IPS-15b (cell line): ENCODE results near the gene MCEE.
A peak's percentile ranks its signal among the peaks of the same experiment; 100 is the strongest.
"Not testable (repeated sequence)": the region's sequence is repeated elsewhere in the genome, so short reads cannot be mapped to it uniquely, and the experiment has no call there.

ENCODE experiments used
- H3K27me3 ChIP-seq: one replicate; pipeline ENCODE4 v1.6.1; 2013; ENCODE audit warnings: low read length; ENCODE audit not compliant: control insufficient read depth, insufficient read depth
- H3K36me3 ChIP-seq: one replicate; pipeline ENCODE4 v1.6.1; 2013; ENCODE audit warnings: low read length; ENCODE audit not compliant: control insufficient read depth, insufficient read depth
- H3K4me1 ChIP-seq: one replicate; pipeline ENCODE4 v1.6.1; 2013; ENCODE audit warnings: mild to moderate bottlenecking, low read length; ENCODE audit not compliant: control insufficient read depth, insufficient read depth
- H3K4me3 ChIP-seq: one replicate; pipeline ENCODE4 v1.5.1; 2013; ENCODE audit warnings: low read depth, low read length
- H3K9ac ChIP-seq: one replicate; pipeline ENCODE4 v1.6.1; 2013; ENCODE audit warnings: low read depth, mild to moderate bottlenecking, low read length
- H3K9me3 ChIP-seq: one replicate; pipeline ENCODE4 v1.6.1; 2013; ENCODE audit warnings: mild to moderate bottlenecking, low read length; ENCODE audit not compliant: control insufficient read depth, insufficient read depth

MCEE gene

DNA sequence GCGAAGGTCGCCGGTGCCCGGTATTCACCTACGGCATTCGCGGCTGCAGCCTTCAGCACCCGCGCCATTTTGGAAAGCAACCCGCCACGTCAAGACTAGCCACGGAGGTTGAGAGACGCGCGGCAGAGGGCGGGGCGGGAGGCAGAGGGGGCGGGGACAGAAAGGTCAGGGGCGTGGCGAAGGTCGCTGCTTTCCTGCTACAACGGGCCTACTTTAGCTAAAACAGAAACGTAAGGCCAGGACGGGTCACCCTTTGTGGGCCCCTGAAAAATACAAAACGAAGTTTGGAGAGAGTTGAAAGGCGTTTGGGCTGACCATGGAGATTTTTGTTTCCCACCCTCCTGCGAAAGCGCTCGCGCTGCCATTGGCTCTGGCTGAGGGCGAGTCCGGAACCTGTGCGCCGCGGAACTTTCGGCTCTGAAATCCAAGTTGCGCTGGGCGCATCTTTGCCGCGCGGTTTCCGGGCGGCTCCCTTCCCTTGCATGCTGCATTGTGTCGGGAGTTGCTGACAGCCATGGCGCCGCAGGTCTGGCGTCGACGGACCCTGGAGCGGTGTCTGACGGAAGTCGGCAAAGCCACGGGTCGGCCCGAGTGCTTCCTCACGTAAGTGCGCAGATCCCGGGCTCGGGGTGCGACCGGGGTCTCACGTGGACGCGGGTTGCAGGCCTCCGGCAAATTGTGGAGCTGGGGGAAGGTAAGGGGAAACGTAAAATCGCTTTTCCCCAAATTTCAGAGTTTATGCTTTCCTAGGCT, at the start of gene MCEE, which contains the start of gene MPHOSPH10:
Gene MCEE, minus strand, starts transcription at position 78 of the 753 bp plus-strand sequence. Its CDS starts 10 bp downstream, at position 68.
Gene MPHOSPH10, plus strand, starts transcription at position 483 of the 753 bp plus-strand sequence. Its CDS starts 32 bp downstream, at position 515.
- H3K36me3 ChIP-seq = peaks cover 6% of the 10 kb centered on the region
- H3K9me3 ChIP-seq = no peaks in the 10 kb centered on the region
- H3K27me3 ChIP-seq = no peaks in the 10 kb centered on the region
- peak within 1 kb of the TSS; percentile 99 for H3K4me3 ChIP-seq
- peak within 1 kb of the TSS; percentile 98 for H3K9ac ChIP-seq
- no peaks in the 10 kb centered on the region for H3K4me1 ChIP-seq

DNA sequence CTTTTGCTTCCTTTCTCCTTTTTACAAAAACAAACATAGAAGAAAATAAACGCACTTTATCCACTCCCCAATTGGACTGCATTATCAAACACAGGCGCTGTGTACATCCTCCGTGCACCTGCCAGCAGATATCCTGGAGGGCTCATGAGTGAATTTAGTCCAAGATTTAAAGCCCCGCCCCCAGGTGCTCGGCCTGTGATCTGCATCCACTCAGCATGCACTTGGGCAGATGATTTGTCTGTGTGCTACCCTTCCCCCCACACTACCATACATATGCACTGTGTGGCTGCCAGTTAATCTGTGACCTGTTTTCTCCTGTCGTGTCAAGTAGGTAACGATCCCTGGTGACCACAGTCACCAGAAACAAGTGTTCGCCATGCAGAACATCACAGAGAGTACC, 48.8 kb upstream of the MCEE start:
- not testable (repeated sequence) for H3K9ac ChIP-seq, H3K9me3 ChIP-seq, H3K4me1 ChIP-seq, H3K27me3 ChIP-seq, H3K36me3 ChIP-seq, H3K4me3 ChIP-seq

DNA sequence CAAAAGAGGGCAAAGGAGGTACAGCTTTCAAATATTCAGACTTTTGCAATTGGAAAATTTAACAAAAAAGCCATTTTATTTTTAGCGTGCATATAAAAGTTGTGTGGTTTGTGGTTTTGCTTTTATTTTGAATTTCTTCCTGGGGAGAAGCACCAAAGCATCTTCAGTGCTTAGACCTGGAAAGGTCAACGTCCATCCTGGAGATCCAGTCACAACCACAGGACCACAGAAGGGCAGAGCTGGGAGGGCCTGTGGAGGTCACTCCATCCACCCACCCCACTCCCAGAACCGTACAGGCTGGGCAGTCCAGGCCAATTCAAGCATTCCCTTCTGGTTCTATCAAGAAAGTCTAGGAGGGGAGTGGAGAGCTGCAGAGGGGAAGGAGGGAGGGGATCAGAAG, 44.2 kb upstream of the MCEE start:
- H3K27me3 ChIP-seq = no peaks in the 10 kb centered on the region
- H3K9ac ChIP-seq = no peak overlapping the region
- H3K9me3 ChIP-seq = no peaks in the 10 kb centered on the region
- no peaks in the 10 kb centered on the region for H3K4me1 ChIP-seq
- H3K4me3 ChIP-seq = no peak overlapping the region
- H3K36me3 ChIP-seq = no peaks in the 10 kb centered on the region

- no peak overlapping the region for H3K4me3 ChIP-seq
- H3K4me1 ChIP-seq = no peaks in the 10 kb centered on the region
- no peaks in the 10 kb centered on the region for H3K36me3 ChIP-seq
- H3K27me3 ChIP-seq = no peaks in the 10 kb centered on the region
- no peak overlapping the region for H3K9ac ChIP-seq
- H3K9me3 ChIP-seq = no peaks in the 10 kb centered on the region
Measured at GRCh38 chr2:71173096-71173495, 43.1 kb upstream of the MCEE start.

DNA sequence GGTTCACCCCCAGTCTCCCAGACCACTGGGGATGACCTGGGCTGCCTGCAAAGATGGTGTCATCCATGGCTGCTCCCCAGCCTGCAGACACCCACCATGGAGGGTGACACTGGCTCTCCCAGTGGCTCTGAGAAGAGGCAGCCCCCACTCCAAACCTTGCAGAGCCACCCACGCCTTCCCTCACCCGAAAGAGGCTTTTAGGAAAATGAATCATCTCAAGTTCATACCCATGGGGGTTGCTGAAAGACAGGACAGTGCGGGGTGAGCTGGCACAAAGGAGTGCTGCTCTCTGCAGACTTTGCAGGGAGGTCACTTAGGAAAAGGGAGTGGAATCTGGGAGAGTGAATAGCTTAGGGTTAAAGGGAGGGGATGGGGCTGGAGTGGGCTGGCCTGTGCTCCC, 36.8 kb upstream of the MCEE start:
- H3K4me3 ChIP-seq = no peak overlapping the region
- H3K4me1 ChIP-seq = no peaks in the 10 kb centered on the region
- H3K9ac ChIP-seq = no peak overlapping the region
- no peaks in the 10 kb centered on the region for H3K27me3 ChIP-seq
- no peaks in the 10 kb centered on the region for H3K36me3 ChIP-seq
- no peaks in the 10 kb centered on the region for H3K9me3 ChIP-seq

GRCh38 chr2:71157124-71157793, 27.2 kb upstream of the MCEE start:
- Histone ChIP-seq H3K9me3 (no peaks in the 10 kb centered on the region), H3K4me3 (peak overlapping the region; percentile 26), H3K9ac (no peak overlapping the region), H3K36me3 (no peaks in the 10 kb centered on the region), H3K27me3 (no peaks in the 10 kb centered on the region), H3K4me1 (peaks cover 2% of the 10 kb centered on the region)

- Histone ChIP-seq H3K4me3 (no peak overlapping the region), H3K36me3 (no peaks in the 10 kb centered on the region), H3K9ac (no peak overlapping the region), H3K27me3 (no peaks in the 10 kb centered on the region), H3K4me1 (peaks cover 2% of the 10 kb centered on the region), H3K9me3 (no peaks in the 10 kb centered on the region)
Measured at GRCh38 chr2:71156573-71156972, 26.5 kb upstream of the MCEE start.

DNA sequence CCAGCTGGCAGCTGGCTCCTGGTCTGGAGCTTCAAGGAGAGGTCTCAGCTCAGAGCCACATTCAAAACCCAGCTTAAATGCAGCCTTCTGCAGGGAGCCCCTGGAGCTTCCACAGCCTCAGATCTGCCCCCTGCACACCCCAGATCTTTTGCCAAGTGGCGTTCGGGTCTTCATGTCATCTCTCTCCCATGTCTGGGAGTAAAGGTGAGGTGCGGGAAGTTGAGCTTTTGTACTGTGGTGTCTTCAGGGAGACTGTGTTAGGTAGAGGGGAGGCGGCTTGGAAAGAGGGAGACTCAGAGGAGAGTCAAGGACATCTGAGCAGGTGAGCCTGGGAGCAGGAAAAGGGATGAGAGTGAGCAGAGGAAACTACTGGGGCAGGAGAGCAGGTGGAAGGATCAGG, 25.8 kb upstream of the MCEE start:
- Histone ChIP-seq H3K27me3 (no peaks in the 10 kb centered on the region), H3K9me3 (no peaks in the 10 kb centered on the region), H3K36me3 (no peaks in the 10 kb centered on the region), H3K9ac (no peak overlapping the region), H3K4me1 (peaks cover 2% of the 10 kb centered on the region), H3K4me3 (no peak overlapping the region)

DNA sequence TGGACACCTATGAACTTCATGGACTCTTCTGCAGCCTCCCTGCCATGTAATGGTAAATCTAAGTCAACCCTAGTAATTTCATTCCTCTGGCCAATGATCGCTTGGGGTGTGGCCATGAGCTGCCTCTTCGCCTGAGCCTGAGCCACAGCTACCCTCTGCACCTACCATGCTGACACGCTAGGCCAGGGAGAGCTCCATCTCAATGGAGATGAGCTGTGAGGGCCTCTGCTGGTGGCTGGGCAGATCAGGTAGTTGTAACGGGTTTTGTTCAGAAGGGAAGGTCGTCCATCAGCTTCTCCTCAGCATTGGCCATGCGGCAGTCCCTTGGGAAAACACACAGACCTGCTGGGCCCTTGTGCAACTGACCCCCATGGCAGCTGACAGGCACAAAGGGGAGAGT, 24.8 kb upstream of the MCEE start:
- Histone ChIP-seq H3K9me3 (no peaks in the 10 kb centered on the region), H3K27me3 (no peaks in the 10 kb centered on the region), H3K36me3 (peaks cover 4% of the 10 kb centered on the region), H3K9ac (no peak overlapping the region), H3K4me1 (peaks cover 2% of the 10 kb centered on the region), H3K4me3 (no peak overlapping the region)

GRCh38 chr2:71154279-71154678, 24.2 kb upstream of the MCEE start:
- Histone ChIP-seq H3K4me3 (no peak overlapping the region), H3K36me3 (peaks cover 5% of the 10 kb centered on the region), H3K4me1 (peaks cover 2% of the 10 kb centered on the region), H3K9me3 (no peaks in the 10 kb centered on the region), H3K9ac (no peak overlapping the region), H3K27me3 (no peaks in the 10 kb centered on the region)

DNA sequence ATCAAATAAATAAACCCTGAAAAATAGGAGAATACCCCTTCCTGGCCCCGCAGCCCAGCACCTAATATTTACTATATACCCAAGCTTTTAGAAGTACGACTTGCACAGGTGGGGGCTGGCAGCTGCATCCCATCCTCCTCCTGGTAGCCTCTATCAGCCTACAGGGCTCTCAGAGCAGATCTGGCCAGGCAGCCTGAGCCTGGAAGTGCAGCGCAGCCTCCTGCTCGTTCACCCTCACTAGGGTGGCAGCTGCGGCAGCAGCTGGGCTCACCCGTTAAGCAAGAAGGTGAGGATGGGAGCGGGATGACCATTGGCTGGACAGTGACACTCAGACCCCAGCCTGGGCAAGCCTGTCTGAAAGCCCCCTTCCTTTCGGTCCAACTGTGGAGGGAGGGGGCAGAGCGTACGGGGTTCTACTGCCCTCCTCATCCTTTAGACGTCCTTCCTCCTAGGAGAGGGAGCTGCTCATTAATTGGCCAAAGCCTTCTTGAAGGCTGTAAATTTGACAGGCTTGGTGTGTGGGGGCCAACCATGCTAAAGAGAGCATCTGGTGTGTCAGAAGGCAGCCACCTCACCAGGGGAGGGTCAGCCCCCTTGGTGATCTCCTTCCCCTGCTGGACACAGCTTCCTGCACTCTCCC, 23.7 kb upstream of the MCEE start:
- Histone ChIP-seq H3K4me1 (peaks cover 2% of the 10 kb centered on the region), H3K36me3 (peaks cover 7% of the 10 kb centered on the region), H3K9me3 (no peaks in the 10 kb centered on the region), H3K9ac (no peak overlapping the region), H3K4me3 (no peak overlapping the region), H3K27me3 (no peaks in the 10 kb centered on the region)

DNA sequence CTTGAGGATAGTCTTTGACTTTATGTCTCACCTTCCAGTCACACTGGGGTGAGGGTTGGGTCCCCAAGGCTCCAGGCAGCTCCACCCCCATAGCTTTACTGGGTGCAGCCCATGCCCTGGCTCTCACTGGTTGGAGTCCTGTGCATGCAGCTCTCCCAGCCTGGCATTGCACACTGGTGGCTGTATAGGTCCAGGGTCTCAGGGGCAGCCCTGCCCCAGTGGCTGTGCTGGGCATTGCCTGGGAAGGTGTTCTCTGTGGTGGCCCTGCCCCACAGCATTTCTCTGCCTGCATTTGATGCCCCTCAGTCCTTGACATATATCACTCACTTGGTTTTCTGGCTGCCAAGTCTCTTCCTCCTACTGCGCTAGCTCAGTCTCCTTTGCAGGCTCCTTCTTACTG, 21.6 kb upstream of the MCEE start:
- no peak overlapping the region for H3K4me3 ChIP-seq
- H3K4me1 ChIP-seq = no peaks in the 10 kb centered on the region
- peaks cover 7% of the 10 kb centered on the region for H3K36me3 ChIP-seq
- no peaks in the 10 kb centered on the region for H3K27me3 ChIP-seq
- no peaks in the 10 kb centered on the region for H3K9me3 ChIP-seq
- no peak overlapping the region for H3K9ac ChIP-seq
